ENCODE measurements around the gene ZNF441.

GRCh38 chr19:11722414-11722813 lies 44.4 kb upstream of the ZNF441 start:
- TF ChIP-seq CREB1 (IDR thresholded peaks at IDR 0.05; ENCODE audit: low read depth) (no peak), PRDM15 (CRISPR knock-in tag; IDR thresholded peaks at IDR 0.05) (no peak), POLR2A (IDR thresholded peaks at IDR 0.05; ENCODE audit: low read depth, low read length) (no peak), USF2 (IDR thresholded peaks at IDR 0.05; ENCODE audit: borderline replicate concordance, low read depth, low read length) (no peak), NFYA (IDR thresholded peaks at IDR 0.05; ENCODE audit: borderline replicate concordance, low read depth, low read length) (no peak), KDM1A (IDR thresholded peaks at IDR 0.05; ENCODE audit: borderline replicate concordance) (no peak), TCF12 (IDR thresholded peaks at IDR 0.05; ENCODE audit: low read depth, low read length) (no peak), CHD4 (IDR thresholded peaks at IDR 0.05) (no peak), ETV6 (conservative IDR thresholded peaks at IDR 0.05 in 1 of 2, IDR thresholded peaks at IDR 0.05 in 1 of 2; ENCODE audit: borderline replicate concordance in 1 of 2, low read depth in 1 of 2) (no peak), PBX3 (IDR thresholded peaks at IDR 0.05; ENCODE audit: insufficient replicate concordance, low read depth, low read length) (no peak), TAF1 (IDR thresholded peaks at IDR 0.05; ENCODE audit: borderline replicate concordance, low read depth, low read length) (no peak), SMC3 (IDR thresholded peaks at IDR 0.05; ENCODE audit: borderline replicate concordance, low read length) (no peak)
